ENCODE results near the gene MRPL20.

The MRPL20 gene

DNA sequence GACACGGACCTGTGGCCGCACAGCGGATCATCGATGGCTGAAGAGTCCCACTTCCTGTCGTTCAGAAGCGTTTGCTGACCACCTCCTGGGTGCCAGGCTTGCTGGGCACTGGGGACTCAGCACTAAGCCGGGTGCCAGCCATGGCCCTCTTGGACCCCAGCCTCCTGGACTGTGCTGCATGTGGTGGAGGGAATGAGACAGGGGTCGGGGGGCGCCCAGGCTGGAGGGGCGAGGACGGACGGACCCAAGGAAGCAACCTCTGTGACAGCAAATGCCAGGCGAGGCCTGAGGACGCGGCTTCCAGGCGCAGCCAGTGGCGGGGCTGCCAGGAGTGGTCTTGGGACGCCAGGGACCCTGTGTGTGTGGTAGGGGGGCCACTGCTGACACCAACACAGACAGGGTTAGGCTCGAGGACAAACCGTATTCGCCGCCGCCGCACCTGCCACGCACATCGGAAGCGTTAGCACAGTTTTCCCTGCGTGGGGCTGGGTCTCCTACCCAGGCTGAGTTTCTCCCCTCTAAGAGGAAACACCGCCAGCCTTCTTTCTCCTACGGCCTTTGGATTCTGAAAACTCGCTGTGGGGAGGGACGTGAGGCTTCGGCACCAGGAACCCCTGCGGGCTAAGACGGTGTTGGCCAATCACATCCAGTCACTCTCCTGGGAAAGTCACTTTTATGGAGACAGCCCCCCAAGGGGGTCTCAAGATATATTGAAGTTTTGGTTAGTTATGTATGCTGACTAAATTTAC lies 45.7 kb downstream of the MRPL20 start:
- DNase-seq (ENCODE audit: low spot score), result no peak

- no peak for DNase-seq (ENCODE audit: low spot score)
Measured at GRCh38 chr1:1360506-1361169, 46.5 kb downstream of the MRPL20 start.

DNA sequence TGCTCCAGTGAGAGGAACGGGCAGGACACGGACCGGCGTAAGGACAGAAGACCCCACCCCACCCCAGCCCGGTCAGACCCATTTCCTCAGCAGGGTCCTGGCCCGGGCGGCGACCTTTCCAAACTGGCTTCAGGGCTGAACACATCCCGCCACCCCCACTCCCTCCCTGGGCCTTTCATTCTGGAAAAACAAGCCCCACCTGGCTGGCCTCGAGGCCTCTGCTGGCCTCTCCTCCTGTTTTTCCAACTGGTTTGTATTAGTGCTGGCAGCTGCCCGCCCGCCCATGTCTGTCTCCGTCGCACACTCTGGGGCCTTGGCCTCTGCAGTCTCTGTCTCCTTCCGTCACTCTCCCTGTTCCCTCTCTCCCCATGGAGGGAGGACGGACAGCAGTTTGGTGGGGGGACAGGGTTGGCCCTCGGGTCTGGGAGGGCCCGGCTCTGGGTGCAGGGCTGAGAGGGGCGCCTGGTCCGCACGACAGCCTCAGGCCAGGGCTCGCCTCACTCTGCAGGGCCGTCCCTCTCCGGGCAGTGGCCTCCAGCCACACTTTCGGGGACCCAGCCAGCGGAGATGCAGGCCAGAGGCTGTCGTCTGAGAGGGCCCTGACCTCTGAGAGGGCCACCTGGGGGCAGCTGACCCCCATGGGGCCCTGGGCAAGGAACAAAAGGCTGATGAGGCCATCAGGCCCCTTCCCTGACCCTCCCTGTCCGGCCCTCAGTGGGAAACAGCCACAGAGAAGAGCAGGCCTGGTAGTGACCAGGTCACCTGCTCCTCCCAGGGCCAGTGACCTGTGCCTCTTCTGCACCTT lies 47.2 kb downstream of the MRPL20 start:
- DNase-seq (ENCODE audit: low spot score), result no peak

- no peak for DNase-seq (ENCODE audit: low spot score)
Measured at GRCh38 chr1:1359308-1359663, 47.8 kb downstream of the MRPL20 start.

DNA sequence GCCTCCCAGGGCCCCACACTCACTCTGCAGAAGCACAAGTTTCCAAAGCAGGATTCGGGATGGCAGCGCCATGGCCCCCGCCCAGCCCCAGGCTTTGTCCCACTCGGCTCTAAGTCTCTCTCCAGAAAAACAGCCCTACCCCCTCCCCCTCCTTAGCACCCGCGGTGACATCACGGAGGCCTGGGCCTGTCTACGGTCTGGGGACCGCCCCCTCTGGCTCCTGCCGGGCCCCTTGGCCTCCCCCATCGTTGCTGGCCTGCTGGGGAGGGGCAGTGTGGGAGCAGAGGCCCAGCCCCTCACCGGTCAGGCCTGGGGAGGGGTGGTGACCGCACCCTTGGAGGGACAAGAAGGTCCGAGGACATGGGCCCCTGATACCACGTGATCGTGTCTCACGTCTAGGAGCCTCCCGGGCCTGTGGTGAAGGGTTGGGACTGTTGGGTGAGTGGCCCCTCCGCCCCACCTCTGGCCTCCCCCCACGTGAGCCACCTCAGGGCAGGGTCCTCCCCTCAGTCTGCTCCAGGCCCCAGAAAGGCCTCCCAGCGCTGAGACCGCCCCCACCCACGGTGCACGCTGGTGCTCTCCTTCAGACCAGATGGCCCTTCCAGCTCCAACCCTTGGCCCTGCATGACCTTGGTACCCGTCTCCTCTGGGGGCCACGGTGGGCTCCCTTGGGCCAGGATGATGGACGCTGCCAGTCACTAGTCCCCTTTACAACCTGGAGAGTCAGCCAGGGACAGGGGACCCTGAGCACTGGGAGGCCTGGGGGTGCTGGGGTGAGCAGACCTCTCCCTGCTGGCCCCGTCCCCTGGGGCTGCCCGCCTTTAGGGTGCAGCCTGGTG lies 48.4 kb downstream of the MRPL20 start, which contains the start of gene MXRA8:
Gene MXRA8, minus strand, starts transcription at position 123 of the 839 bp plus-strand sequence. Its CDS starts 51 bp downstream, at position 72.
- no peak for DNase-seq (ENCODE audit: low spot score)

GRCh38 chr1:1357871-1358432 lies 49.1 kb downstream of the MRPL20 start:
- no peak for DNase-seq (ENCODE audit: low spot score)

DNA sequence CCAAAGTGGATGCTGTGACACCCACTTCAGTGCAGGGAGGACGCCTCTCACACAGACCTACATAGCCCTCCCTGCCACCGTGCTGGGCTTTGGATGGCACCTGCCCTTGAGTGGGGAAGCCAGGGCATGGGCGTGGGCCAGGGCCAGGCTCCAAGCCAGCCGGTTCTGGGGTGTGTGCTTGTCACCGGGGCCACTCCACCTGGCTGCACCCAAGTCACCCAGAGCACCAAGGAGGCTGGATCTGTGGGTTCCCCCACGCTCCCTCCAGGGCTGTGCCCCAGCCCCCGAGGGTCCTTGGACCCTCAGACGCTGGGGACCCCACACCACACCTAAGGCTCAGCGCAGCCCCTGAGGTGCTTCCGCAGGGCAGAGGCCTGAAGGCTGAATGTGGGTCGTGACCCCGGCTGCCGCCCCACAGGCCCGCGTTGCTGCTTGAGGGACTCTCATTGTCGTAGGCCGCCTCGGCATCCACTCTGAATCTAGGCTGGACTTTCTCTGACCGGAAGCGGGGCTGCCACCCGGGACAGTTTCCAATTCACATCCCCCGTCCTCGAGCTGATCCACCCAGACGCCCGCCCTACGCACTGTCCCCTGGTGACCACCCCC lies 50.2 kb downstream of the MRPL20 start:
- no peak for DNase-seq (ENCODE audit: low spot score)

- DNase-seq (ENCODE audit: low spot score), result no peak
Measured at GRCh38 chr1:1356166-1356795, 50.8 kb downstream of the MRPL20 start.

- DNase-seq (ENCODE audit: low spot score), result no peak
Measured at GRCh38 chr1:1355416-1355815, 51.7 kb downstream of the MRPL20 start.

GRCh38 chr1:1354271-1355247 lies 52.5 kb downstream of the MRPL20 start:
- DNase-seq (ENCODE audit: low spot score), result no peak

GRCh38 chr1:1353389-1354151 lies 53.5 kb downstream of the MRPL20 start:
- DNase-seq (ENCODE audit: low spot score), result no peak

DNA sequence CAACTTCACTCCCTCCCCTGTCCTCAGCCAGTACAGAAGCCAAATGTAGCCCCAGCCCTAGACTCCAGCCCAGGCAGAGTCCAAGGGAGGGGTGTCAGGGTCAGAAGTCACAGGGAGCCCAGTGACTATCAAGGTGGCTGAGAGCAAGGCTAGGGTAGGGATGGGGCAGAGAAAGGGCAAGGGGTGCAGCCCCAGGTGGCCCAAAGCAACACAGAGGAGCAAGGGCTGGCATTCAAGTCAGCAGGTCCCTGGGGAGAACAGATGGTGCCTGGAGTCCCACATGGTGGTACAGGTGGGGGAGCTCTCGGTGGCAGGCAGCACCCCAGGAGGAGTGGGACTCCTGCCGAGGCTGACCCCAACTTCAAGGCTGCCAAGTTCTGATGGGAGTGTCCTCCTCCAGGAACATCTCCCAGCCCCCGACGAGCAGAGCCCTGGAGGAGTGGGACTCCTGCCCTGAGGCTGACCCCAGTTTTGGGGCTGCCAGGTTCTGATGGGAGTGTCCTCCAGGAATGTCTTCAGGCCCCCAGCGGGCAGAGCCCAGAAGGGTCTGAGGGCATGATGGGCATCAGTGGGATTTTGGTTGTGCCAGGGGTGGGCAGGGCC lies 54.2 kb downstream of the MRPL20 start:
- DNase-seq (ENCODE audit: low spot score), result no peak

All from CD4-positive, alpha-beta T cell treated with Interleukin-6 at 100 ng/mL for 8 hours (primary cell).